WTC11 (cell line): ENCODE measurements around the gene AHNAK. TPM values are rescaled to one million over a fixed set of nuclear protein-coding genes. Genes with fewer than 3 reads are reported as not detected.

Experiments
- ATAC-seq: fragments of 200-7000 bp; cut with Tn5 transposase; 2 replicates; pipeline ENCODE4 v1.10.0; 2021; ENCODE audit warnings: mild to moderate bottlenecking, moderate library complexity
- CTCF ChIA-PET: fragments of 300-600 bp; sonication (Branson Sonifier 250); formaldehyde crosslinking; loops from one replicate; lab custom pipeline; 2021; ENCODE audit warnings: antibody characterized with exemption; lab: Charles Lee
- POLR2A ChIA-PET: fragments of 350-600 bp; sonication (Branson Sonifier 250); formaldehyde crosslinking; loops from one replicate; lab custom pipeline; 2021; ENCODE audit warnings: antibody characterized with exemption; lab: Charles Lee
- DNase-seq: peaks from one replicate; pipeline ENCODE4 v3.0.0; 2021; ENCODE audit warnings: low spot score
- H3K27ac Mint-ChIP-seq: 2 replicates; pipeline ENCODE4 v1.8.0; 2021; ENCODE audit warnings: mixed read lengths
- H3K27me3 Mint-ChIP-seq: 2 replicates; pipeline ENCODE4 v1.8.0; 2021; ENCODE audit warnings: low read depth, mild to moderate bottlenecking, moderate library complexity, mixed read lengths
- H3K36me3 Mint-ChIP-seq: 2 replicates; pipeline ENCODE4 v1.8.0; 2021; ENCODE audit warnings: mixed read lengths
- H3K4me1 Mint-ChIP-seq: 2 replicates; pipeline ENCODE4 v1.8.0; 2022; ENCODE audit warnings: mixed read lengths
- H3K4me3 Mint-ChIP-seq: 2 replicates; pipeline ENCODE4 v1.8.0; 2021; ENCODE audit warnings: mild to moderate bottlenecking, moderate library complexity, mixed read lengths
- H3K9me3 Mint-ChIP-seq: 2 replicates; pipeline ENCODE4 v1.8.0; 2021; ENCODE audit warnings: mixed read lengths
- FOXP1 ChIP-seq: sonication (generic); formaldehyde crosslinking; IDR thresholded peaks from 2 replicates; pipeline ENCODE4 v1.8.0; 2022; ENCODE audit warnings: missing genetic modification reagents, mild to moderate bottlenecking, moderate library complexity, borderline replicate concordance
- NFATC4 ChIP-seq: fragments of 250-450 bp; sonication (Bioruptor Pico); IDR thresholded peaks from 2 replicates; pipeline ENCODE4 v1.9.0; 2021; ENCODE audit warnings: mild to moderate bottlenecking
- NFE2L1 ChIP-seq: sonication (generic); formaldehyde crosslinking; IDR thresholded peaks from 2 replicates; pipeline ENCODE4 v1.8.1; 2023; ENCODE audit warnings: missing genetic modification reagents
- NR3C1 ChIP-seq: sonication (generic); formaldehyde crosslinking; conservative IDR thresholded peaks from 2 replicates; pipeline ENCODE4 v1.8.1; 2023; ENCODE audit warnings: low read depth, mild to moderate bottlenecking, missing genetic modification reagents
- SMAD4 ChIP-seq: sonication (generic); formaldehyde crosslinking; IDR thresholded peaks from 2 replicates; pipeline ENCODE4 v1.8.0; 2022; ENCODE audit warnings: mild to moderate bottlenecking, missing genetic modification reagents
- SP1 ChIP-seq: sonication (generic); formaldehyde crosslinking; conservative IDR thresholded peaks from 2 replicates; pipeline ENCODE4 v1.8.1; 2022; ENCODE audit warnings: missing genetic modification reagents
- ZBTB21 ChIP-seq: sonication (generic); formaldehyde crosslinking; IDR thresholded peaks from 2 replicates; pipeline ENCODE4 v1.8.1; 2023; ENCODE audit warnings: mild to moderate bottlenecking, missing genetic modification reagents, borderline replicate concordance
- ZNF121 ChIP-seq: sonication (generic); formaldehyde crosslinking; IDR thresholded peaks from 2 replicates; pipeline ENCODE4 v1.8.0; 2023; ENCODE audit warnings: missing genetic modification reagents
- ZNF138 ChIP-seq: sonication (generic); formaldehyde crosslinking; conservative IDR thresholded peaks from 2 replicates; pipeline ENCODE4 v1.8.1; 2022; ENCODE audit warnings: mild to moderate bottlenecking, moderate library complexity, missing genetic modification reagents
- ZNF219 ChIP-seq: sonication (generic); formaldehyde crosslinking; IDR thresholded peaks from 2 replicates; pipeline ENCODE4 v1.8.0; 2023; ENCODE audit warnings: missing genetic modification reagents, mild to moderate bottlenecking, borderline replicate concordance
- ZNF263 ChIP-seq: sonication (generic); formaldehyde crosslinking; IDR thresholded peaks from 2 replicates; pipeline ENCODE4 v1.8.1; 2022; ENCODE audit warnings: low read depth, mild to moderate bottlenecking, moderate library complexity, missing genetic modification reagents
- ZNF416 ChIP-seq: fragments of 250-450 bp; sonication (Bioruptor Pico); IDR thresholded peaks from 2 replicates; pipeline ENCODE4 v1.9.0; 2021; ENCODE audit warnings: mild to moderate bottlenecking, inconsistent platforms
- total RNA-seq: library from RNA; stranded (reverse); gene quantifications from 3 replicates; pipeline ENCODE4 v1.2.3, GENCODE V29; 2021
- TF ChIP-seq, protein P1 (sequence below): sonication (generic); formaldehyde crosslinking; conservative IDR thresholded peaks from 2 replicates; pipeline ENCODE4 v1.8.1; 2023; ENCODE audit warnings: mild to moderate bottlenecking, low read depth, missing genetic modification reagents, moderate library complexity
- TF ChIP-seq, protein P2 (sequence below): sonication (generic); formaldehyde crosslinking; IDR thresholded peaks from 2 replicates; pipeline ENCODE4 v1.8.1; 2023; ENCODE audit warnings: mild to moderate bottlenecking, moderate library complexity, missing genetic modification reagents
- TF ChIP-seq, protein P3 (sequence below): sonication (generic); formaldehyde crosslinking; IDR thresholded peaks from 2 replicates; pipeline ENCODE4 v1.8.1; 2022; ENCODE audit warnings: low read depth, mild to moderate bottlenecking, moderate library complexity, missing genetic modification reagents, borderline replicate concordance
- TF ChIP-seq, protein P4 (sequence below): sonication (generic); formaldehyde crosslinking; IDR thresholded peaks from 2 replicates; pipeline ENCODE4 v1.8.0; 2023; ENCODE audit warnings: mild to moderate bottlenecking, missing genetic modification reagents
- TF ChIP-seq, protein P5 (sequence below): sonication (generic); formaldehyde crosslinking; IDR thresholded peaks from 2 replicates; pipeline ENCODE4 v1.8.1; 2023; ENCODE audit warnings: mild to moderate bottlenecking, missing genetic modification reagents, borderline replicate concordance
- TF ChIP-seq, protein P6 (sequence below): sonication (generic); formaldehyde crosslinking; IDR thresholded peaks from 2 replicates; pipeline ENCODE4 v1.8.1; 2022; ENCODE audit warnings: low read depth, missing genetic modification reagents, borderline replicate concordance
- TF ChIP-seq, protein P7 (sequence below): fragments of 250-450 bp; sonication (Bioruptor Pico); IDR thresholded peaks from 2 replicates; pipeline ENCODE4 v1.9.0; 2021; ENCODE audit warnings: mild to moderate bottlenecking
- TF ChIP-seq, protein P8 (sequence below): sonication (generic); formaldehyde crosslinking; IDR thresholded peaks from 2 replicates; pipeline ENCODE4 v1.8.1; 2023; ENCODE audit warnings: mild to moderate bottlenecking, missing genetic modification reagents, moderate library complexity

The AHNAK gene
- total RNA-seq, 1 experiment from 2014 or later, result 21.0 TPM

DNA sequence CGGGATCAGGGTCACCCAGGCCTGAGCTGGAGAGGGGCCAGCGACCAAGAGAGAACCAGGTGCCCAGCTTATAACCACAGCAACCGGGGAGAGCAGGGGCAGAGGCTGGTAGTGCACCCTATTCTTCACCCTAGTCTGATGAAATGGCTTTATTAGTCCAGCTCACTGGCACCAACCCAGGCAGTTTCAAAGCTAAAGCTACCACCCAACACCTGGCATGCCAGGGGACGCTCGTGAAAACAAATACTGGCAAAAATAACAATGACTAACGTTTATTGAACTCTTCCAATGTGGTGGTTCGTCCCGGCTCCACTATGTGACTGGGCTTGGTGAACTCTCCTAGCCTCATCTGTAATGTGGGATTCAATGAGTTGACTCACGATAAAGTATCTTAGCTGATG lies 97.2 kb downstream of the AHNAK start:
- CTCF ChIA-PET, result interaction anchor here (1.1 to 11.9 kb wide), 7 partner anchors 25 to 112 kb away, joined by 3 to 85 read pairs (median 7); no protein-coding TSS in a partner anchor
- H3K9me3 Mint-ChIP-seq, result no peaks in the 10 kb centered on the region
- H3K27ac Mint-ChIP-seq, result peak overlapping the region; percentile 6; the same call in 1 of the 2 replicates

More for the DNA sequence above, 97.2 kb downstream of the AHNAK start:
- H3K4me3 Mint-ChIP-seq, result no peak overlapping the region
- no peak for DNase-seq
- TF ChIP-seq, protein P1, sequence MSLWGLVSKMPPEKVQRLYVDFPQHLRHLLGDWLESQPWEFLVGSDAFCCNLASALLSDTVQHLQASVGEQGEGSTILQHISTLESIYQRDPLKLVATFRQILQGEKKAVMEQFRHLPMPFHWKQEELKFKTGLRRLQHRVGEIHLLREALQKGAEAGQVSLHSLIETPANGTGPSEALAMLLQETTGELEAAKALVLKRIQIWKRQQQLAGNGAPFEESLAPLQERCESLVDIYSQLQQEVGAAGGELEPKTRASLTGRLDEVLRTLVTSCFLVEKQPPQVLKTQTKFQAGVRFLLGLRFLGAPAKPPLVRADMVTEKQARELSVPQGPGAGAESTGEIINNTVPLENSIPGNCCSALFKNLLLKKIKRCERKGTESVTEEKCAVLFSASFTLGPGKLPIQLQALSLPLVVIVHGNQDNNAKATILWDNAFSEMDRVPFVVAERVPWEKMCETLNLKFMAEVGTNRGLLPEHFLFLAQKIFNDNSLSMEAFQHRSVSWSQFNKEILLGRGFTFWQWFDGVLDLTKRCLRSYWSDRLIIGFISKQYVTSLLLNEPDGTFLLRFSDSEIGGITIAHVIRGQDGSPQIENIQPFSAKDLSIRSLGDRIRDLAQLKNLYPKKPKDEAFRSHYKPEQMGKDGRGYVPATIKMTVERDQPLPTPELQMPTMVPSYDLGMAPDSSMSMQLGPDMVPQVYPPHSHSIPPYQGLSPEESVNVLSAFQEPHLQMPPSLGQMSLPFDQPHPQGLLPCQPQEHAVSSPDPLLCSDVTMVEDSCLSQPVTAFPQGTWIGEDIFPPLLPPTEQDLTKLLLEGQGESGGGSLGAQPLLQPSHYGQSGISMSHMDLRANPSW (CRISPR knock-in tag), result no peak
- TF ChIP-seq ZNF416 (no peak), FOXP1 (CRISPR knock-in tag) (no peak), NR3C1 (CRISPR knock-in tag) (no peak), SP1 (no peak), SMAD4 (CRISPR knock-in tag) (no peak), ZNF219 (no peak), ZNF263 (no peak), NFATC4 (no peak), ZNF121 (CRISPR knock-in tag) (no peak), NFE2L1 (no peak), ZNF138 (no peak), ZBTB21 (CRISPR knock-in tag) (no peak)
- TF ChIP-seq, protein P2, sequence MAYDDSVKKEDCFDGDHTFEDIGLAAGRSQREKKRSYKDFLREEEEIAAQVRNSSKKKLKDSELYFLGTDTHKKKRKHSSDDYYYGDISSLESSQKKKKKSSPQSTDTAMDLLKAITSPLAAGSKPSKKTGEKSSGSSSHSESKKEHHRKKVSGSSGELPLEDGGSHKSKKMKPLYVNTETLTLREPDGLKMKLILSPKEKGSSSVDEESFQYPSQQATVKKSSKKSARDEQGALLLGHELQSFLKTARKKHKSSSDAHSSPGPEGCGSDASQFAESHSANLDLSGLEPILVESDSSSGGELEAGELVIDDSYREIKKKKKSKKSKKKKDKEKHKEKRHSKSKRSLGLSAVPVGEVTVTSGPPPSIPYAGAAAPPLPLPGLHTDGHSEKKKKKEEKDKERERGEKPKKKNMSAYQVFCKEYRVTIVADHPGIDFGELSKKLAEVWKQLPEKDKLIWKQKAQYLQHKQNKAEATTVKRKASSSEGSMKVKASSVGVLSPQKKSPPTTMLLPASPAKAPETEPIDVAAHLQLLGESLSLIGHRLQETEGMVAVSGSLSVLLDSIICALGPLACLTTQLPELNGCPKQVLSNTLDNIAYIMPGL (CRISPR knock-in tag), result no peak
- TF ChIP-seq, protein P3, sequence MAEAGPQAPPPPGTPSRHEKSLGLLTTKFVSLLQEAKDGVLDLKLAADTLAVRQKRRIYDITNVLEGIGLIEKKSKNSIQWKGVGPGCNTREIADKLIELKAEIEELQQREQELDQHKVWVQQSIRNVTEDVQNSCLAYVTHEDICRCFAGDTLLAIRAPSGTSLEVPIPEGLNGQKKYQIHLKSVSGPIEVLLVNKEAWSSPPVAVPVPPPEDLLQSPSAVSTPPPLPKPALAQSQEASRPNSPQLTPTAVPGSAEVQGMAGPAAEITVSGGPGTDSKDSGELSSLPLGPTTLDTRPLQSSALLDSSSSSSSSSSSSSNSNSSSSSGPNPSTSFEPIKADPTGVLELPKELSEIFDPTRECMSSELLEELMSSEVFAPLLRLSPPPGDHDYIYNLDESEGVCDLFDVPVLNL (CRISPR knock-in tag), result no peak
- TF ChIP-seq, protein P4, sequence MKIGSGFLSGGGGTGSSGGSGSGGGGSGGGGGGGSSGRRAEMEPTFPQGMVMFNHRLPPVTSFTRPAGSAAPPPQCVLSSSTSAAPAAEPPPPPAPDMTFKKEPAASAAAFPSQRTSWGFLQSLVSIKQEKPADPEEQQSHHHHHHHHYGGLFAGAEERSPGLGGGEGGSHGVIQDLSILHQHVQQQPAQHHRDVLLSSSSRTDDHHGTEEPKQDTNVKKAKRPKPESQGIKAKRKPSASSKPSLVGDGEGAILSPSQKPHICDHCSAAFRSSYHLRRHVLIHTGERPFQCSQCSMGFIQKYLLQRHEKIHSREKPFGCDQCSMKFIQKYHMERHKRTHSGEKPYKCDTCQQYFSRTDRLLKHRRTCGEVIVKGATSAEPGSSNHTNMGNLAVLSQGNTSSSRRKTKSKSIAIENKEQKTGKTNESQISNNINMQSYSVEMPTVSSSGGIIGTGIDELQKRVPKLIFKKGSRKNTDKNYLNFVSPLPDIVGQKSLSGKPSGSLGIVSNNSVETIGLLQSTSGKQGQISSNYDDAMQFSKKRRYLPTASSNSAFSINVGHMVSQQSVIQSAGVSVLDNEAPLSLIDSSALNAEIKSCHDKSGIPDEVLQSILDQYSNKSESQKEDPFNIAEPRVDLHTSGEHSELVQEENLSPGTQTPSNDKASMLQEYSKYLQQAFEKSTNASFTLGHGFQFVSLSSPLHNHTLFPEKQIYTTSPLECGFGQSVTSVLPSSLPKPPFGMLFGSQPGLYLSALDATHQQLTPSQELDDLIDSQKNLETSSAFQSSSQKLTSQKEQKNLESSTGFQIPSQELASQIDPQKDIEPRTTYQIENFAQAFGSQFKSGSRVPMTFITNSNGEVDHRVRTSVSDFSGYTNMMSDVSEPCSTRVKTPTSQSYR (CRISPR knock-in tag), result no peak
- TF ChIP-seq, protein P5, sequence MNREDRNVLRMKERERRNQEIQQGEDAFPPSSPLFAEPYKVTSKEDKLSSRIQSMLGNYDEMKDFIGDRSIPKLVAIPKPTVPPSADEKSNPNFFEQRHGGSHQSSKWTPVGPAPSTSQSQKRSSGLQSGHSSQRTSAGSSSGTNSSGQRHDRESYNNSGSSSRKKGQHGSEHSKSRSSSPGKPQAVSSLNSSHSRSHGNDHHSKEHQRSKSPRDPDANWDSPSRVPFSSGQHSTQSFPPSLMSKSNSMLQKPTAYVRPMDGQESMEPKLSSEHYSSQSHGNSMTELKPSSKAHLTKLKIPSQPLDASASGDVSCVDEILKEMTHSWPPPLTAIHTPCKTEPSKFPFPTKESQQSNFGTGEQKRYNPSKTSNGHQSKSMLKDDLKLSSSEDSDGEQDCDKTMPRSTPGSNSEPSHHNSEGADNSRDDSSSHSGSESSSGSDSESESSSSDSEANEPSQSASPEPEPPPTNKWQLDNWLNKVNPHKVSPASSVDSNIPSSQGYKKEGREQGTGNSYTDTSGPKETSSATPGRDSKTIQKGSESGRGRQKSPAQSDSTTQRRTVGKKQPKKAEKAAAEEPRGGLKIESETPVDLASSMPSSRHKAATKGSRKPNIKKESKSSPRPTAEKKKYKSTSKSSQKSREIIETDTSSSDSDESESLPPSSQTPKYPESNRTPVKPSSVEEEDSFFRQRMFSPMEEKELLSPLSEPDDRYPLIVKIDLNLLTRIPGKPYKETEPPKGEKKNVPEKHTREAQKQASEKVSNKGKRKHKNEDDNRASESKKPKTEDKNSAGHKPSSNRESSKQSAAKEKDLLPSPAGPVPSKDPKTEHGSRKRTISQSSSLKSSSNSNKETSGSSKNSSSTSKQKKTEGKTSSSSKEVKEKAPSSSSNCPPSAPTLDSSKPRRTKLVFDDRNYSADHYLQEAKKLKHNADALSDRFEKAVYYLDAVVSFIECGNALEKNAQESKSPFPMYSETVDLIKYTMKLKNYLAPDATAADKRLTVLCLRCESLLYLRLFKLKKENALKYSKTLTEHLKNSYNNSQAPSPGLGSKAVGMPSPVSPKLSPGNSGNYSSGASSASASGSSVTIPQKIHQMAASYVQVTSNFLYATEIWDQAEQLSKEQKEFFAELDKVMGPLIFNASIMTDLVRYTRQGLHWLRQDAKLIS (CRISPR knock-in tag), result no peak
- TF ChIP-seq, protein P6, sequence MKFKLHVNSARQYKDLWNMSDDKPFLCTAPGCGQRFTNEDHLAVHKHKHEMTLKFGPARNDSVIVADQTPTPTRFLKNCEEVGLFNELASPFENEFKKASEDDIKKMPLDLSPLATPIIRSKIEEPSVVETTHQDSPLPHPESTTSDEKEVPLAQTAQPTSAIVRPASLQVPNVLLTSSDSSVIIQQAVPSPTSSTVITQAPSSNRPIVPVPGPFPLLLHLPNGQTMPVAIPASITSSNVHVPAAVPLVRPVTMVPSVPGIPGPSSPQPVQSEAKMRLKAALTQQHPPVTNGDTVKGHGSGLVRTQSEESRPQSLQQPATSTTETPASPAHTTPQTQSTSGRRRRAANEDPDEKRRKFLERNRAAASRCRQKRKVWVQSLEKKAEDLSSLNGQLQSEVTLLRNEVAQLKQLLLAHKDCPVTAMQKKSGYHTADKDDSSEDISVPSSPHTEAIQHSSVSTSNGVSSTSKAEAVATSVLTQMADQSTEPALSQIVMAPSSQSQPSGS (CRISPR knock-in tag), result no peak
- TF ChIP-seq, protein P7, sequence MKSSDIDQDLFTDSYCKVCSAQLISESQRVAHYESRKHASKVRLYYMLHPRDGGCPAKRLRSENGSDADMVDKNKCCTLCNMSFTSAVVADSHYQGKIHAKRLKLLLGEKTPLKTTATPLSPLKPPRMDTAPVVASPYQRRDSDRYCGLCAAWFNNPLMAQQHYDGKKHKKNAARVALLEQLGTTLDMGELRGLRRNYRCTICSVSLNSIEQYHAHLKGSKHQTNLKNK, result no peak
- TF ChIP-seq, protein P8, sequence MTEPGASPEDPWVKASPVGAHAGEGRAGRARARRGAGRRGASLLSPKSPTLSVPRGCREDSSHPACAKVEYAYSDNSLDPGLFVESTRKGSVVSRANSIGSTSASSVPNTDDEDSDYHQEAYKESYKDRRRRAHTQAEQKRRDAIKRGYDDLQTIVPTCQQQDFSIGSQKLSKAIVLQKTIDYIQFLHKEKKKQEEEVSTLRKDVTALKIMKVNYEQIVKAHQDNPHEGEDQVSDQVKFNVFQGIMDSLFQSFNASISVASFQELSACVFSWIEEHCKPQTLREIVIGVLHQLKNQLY (CRISPR knock-in tag), result no peak
- peaks cover 10% of the 10 kb centered on the region for H3K4me1 Mint-ChIP-seq
- no peak for ATAC-seq
- no peaks in the 10 kb centered on the region for H3K36me3 Mint-ChIP-seq
- no peaks in the 10 kb centered on the region for H3K27me3 Mint-ChIP-seq
- POLR2A ChIA-PET, result interaction anchor here (1.1 kb wide), 1 partner anchor 103 kb away, joined by 3 read pairs; no protein-coding TSS in a partner anchor
